NCI-H146 (cell line): ENCODE data around the gene GIGYF2.
"Not testable (repeated sequence)": the region's sequence is repeated elsewhere in the genome, so short reads cannot be mapped to it uniquely, and the experiment has no call there.

Experiments
- DNase-seq: peaks from one replicate; lab custom pipeline; 2025; lab: John Stamatoyannopoulos, UW

GIGYF2 gene

GRCh38 chr2:232894746-232895145 lies 197.6 kb downstream of the GIGYF2 start:
- DNase-seq: no peak

GRCh38 chr2:232896111-232896510 lies 199.0 kb downstream of the GIGYF2 start:
- no peak for DNase-seq

DNA sequence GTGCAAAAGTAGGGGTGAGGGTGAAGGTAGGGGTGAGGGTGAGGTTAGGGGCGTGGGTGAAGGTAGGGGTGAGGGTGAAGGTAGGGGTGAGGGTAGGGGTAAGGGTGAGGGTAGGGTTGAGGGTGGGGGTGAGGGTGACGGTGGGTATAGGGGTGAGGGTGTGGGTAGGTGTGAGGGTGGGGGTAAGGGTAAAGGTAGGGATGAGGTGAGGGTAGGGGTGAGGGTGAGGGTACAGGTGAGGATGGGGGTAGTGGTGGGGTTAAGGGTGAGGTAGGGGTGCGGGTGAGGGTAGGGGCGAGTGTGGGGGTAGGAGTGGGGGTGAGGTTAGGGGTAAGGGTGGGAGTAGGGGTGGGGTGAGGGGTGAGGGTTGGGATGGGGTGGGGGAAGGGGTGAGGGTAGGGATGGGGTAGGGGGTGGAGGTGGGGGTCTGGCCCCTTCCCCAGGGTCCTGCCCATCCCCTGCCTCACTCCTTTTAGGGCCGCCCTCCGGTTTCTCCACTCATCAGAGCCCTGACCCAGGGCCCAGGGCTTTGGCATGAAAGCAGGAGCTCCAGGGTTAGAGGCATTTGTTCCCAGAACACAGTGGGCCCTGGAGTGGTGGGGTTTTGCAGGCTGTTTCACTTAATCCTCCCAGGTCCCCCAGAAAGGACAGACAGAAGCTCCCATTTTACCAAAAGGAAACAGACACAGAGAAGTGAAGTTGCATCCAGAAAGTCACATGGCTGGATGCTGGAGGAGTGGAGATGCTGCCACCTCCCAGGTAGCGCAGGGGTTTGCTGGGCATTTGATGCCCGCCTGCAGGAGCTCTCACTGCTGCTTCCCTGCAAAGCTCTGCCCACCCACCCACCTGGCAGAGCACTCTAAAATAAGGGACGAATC lies 199.8 kb downstream of the GIGYF2 start:
- no peak for DNase-seq

DNA sequence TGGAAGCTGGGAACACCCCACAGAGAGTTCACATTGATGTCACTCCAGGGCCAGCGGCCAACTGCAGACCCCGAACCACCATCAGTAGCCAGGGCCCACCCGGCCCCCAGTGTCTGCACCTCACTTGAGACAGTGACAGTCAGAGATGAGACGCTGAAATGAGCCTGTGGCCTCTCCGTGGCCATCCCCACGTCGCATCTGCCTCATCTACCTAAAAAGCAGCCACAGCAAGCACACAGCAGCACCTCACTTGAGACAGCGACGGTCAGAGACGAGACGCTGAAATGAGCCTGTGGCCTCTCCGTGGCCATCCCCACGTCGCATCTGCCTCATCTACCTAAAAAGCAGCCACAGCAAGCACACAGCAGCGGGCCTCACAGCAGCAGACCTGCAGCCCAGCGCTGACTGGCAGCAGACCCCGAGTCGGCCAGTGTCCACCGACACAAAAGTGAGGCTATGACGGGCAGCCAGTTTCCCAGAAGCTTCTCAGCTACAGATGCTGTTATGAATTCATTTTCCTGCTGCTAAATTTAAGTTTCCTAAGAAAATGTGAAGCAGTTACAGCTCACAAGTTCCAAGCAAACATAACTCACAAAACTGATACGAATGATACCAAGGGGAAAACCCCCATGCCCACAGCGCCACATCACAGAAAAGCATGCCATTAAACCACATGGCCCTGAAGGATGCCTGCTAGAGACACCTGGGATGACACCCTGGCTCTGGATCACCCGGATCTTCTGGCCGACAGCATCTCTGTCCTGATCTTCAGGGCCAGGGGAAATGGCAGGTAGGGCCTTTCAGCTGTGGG lies 200.7 kb downstream of the GIGYF2 start:
- no peak for DNase-seq

- DNase-seq: no peak
Measured at GRCh38 chr2:232898592-232899543, 201.7 kb downstream of the GIGYF2 start.

DNA sequence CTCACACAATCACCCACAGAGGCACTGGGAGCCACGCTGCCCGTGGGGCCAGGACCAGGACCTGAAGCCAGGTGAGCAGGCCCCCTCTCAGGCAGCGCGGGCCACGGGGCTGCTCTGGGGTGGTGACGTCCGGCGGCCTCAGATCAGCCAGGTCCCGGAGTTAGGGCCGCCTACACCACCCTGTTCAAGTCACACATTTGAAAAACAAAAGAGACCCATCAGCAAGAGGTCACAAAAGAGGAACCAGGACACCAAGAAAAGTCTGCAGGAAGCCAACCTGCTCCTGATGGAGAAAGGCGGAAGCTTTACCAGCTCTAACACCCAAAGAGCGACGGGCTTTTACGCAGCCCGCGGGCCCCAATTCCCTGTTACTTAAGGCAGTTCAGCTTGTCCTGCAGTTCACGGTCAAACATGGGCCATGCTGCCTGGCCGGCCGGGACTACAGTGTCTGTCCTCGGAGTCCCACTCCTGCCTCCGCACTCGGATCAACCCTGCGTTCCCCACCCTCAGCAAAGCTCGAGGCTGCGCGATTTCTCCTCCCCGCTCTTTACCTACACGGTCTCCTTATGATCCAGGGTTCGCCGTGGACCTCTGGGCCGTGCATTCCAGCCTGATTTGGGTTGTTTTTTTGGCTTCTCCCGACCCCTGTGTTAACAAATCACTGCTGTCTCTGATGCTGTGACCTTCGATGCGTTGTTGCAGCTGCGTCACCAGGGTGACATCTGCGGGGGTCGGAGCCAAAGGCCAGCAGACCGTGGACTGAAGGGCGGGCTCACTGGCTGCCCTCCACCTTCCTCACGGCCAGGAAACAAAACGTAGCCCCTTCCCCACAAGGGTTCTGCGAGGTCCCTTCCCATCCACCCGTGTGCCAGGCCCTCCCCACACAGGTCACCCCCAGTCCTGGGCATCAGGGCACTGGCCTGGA lies 203.9 kb downstream of the GIGYF2 start:
- no peak for DNase-seq

DNA sequence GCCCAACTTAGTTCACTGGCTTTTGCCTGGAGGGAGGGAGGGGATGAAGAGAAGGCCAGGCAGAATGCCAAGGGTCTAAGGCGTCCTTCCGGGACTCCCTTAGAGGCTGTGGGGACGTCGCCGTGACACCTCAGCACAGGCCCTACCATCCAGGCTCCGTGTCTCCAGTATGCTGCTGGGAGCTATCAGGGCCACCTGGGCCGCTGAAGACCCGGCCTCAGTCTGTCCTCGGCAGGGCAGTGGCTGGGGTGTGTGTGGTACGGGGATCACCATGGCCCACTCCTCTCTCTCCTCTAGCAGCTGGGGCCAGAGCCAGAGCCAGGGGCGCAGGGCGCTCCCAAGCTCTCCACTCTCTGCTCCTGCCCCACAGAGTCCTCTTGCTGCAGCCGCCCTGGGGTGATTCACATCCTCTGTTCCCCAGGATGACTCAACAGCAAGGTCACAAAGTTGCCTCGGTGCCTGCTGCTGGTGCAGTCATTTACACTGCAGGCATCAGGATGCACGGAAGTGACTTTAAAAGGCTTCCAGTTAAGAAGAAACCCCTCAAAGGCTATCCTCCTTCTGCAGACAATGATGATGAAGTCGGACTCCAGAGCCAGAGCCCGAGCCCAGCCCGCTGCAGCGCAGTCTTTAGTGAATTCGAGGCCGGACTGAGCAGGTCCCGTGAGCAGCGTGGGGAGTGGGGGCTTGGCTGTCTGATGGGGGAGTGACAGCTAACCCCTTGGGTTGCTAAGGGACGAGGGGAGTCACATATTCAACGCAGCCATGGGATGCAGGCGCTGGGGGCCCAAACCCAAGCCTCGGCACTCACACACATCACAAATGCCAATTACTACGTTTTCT lies 204.8 kb downstream of the GIGYF2 start:
- no peak for DNase-seq

DNA sequence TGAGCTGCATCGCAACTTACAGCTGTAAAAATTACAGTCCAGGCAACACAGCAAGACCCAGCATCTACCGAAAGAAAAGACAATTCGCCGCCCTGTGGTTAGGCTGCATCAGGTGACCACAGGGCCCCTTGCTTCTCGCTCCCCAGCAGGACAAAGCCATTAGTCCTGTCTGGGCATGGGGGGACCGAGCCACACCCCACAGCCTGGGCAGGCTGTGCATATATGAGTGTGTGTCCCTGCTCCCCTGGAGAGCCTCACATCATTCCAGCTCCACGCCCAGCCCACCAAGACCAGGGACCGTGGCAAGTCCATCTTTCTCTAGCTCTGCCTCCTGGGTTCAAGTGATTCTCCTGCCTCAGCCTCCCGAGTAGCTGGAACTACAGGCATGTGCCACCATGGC lies 206.9 kb downstream of the GIGYF2 start:
- DNase-seq: no peak

DNA sequence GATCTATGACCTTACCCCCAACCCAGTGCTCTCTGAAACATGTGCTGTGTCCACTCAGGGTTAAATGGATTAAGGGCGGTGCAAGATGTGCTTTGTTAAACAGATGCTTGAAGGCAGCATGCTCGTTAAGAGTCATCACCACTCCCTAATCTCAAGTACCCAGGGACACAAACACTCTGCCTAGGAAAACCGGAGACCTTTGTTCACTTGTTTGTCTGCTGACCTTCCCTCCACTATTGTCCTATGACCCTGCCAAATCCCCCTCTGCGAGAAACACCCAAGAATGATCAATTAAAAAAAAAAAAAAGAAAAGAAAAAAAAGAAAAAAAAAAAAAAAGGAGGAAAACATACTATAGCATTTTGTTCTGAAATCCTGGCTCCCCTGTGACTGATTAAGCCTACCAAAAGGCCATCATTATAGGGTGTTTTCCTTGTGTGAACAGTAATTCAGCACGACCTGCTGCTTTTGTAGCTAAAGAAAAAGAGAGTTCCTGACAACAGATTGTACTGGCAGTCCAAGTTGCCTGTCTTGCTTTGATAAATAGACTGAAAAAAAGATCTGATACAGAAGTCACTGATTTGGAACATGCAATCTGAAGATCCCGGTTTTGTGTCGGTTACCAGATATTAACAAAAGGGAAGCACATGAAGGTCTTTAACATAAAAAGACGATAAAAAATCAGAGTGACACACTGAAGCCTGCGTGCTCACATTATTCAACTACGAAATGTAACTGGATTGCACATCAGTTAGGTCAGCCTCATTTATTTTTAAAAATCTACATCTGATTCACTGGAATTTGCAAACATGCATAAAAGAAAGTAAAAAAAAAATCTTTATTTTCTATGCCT lies 210.0 kb downstream of the GIGYF2 start:
- not testable (repeated sequence) for DNase-seq

DNA sequence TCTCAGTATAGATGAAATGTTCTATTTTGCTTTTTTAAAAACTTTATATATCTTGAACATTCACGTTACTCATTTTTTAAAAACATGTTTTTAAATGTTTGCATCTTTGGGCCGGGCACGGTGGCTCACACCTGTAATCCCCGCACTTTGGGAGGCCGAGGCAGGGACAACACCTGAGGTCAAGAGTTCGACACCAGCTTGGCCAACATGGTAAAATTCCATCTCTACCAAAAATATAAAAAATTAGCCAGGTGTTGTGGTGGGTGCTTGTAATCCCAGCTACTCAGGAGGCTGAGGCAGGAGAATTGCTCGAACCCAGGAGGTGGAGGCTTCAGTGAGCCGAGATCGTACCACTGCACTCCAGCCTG lies 210.6 kb downstream of the GIGYF2 start:
- DNase-seq: not testable (repeated sequence)

- DNase-seq: no peak
Measured at GRCh38 chr2:232908695-232909094, 211.6 kb downstream of the GIGYF2 start.
